Right atrium auricular region (tissue), 2 donors: ENCODE data around the gene HADHB. TPM values are rescaled to one million over a fixed set of nuclear protein-coding genes. Genes with fewer than 3 reads are reported as not detected.
A peak's percentile ranks its signal among the peaks of the same experiment; 100 is the strongest.

Experiments
- DNase-seq: peaks from one replicate; pipeline ENCODE4 v3.0.0-alpha.2; 2019; ENCODE audit warnings: low spot score
- H3K27ac ChIP-seq, 2 donors: fragments of 200-600 bp; sonication (generic); 1 replicate in 1 of 2; 2 replicates in 1 of 2; pipeline ENCODE4 v1.5.1; 2016 to 2019
- H3K27me3 ChIP-seq, 2 donors: fragments of 200-600 bp; sonication (generic); one replicate each; pipeline versions ENCODE4 v1.5.1 to v1.6.0; 2017 to 2019
- H3K36me3 ChIP-seq: fragments of 200-600 bp; sonication (generic); one replicate; pipeline ENCODE4 v1.5.1; 2016
- H3K4me1 ChIP-seq, 2 donors: fragments of 200-600 bp; sonication (generic); one replicate each; pipeline versions ENCODE4 v1.5.1 to v1.6.0; 2017 to 2019
- H3K4me3 ChIP-seq, 2 donors: fragments of 200-600 bp; sonication (generic); 1 replicate in 1 of 2; 2 replicates in 1 of 2; pipeline ENCODE4 v1.5.1; 2017 to 2019; ENCODE audit warnings: mild to moderate bottlenecking in 1 of 2, moderate library complexity in 1 of 2
- H3K9me3 ChIP-seq, 2 donors: fragments of 200-600 bp; sonication (generic); one replicate each; pipeline ENCODE4 v1.5.1; 2019
- total RNA-seq, 2 donors: library from RNA; depleted of rRNA; stranded (reverse); fragments of >200 nt; gene quantifications; one replicate each; pipeline ENCODE4 v1.1.0, GENCODE V29; 2016
- TF ChIP-seq, protein P1 (sequence below), 2 donors: fragments of 200-600 bp; sonication (generic); IDR thresholded peaks; one replicate each; pipeline ENCODE4 v1.5.1; 2019; ENCODE audit warnings: antibody characterized with exemption in 2 of 2

HADHB gene
- total RNA-seq = 100 to 1,000 TPM; 756 to 770 TPM

DNA sequence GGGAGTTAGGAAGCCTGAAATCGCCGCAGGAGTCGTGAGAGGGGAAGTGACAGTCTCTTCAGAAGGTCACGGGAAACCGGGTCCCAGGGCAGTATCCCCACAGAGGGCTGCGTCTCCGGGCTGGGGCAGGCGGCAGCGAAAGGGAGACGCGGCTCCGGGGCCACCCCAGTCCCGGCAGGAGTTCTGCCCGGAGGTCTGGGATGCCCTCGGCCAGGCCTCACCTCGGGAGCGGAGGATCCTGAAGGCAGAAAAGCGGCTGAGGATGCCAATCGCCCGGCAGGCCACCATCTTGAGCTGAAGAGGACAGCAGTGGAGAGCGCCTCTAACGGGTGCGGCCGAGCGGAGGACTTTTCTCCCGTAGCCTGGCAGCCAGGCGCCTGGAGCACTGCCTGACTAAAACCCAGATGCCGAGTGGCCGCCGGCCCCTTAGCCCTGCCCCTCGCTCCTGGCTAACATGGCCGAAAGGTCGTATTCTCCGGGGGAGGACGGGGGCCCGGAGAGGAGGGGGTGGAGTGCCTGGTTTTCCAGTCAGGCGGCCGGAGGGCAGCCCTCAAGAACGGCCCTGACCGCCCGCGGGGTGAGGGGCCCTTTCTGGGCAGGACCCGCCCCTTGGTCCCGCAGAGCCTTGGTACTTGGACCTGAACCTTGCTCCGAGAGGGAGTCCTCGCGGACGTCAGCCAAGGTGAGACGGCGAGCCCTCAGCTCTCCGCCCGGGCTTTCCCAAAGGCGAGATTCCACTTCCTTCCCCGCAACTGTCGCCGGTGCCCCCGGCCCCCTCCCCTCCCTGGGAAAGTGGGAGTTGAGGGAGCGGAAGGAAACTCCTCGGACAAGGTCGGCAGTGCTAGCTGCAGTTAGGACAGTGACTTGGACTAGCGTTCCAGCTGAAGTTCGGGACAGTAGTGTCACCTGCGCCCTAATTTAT lies at the start of gene HADHB, which contains the start of gene HADHA:
HADHB (plus strand) TSS at position 631 of the 922 bp plus-strand sequence. CDS start 9,316 bp downstream, outside the sequence.
HADHA (minus strand) TSS at position 324 of the 922 bp plus-strand sequence; CDS start at position 288, 36 bp downstream.
- Histone ChIP-seq H3K4me3 (peak within 1 kb of the TSS; percentile 77 to 81), H3K36me3 (no peaks in the 10 kb centered on the region), H3K4me1 (peaks cover 0 to 50% of the 10 kb centered on the region in 2 donors), H3K27me3 (no peaks in the 10 kb centered on the region), H3K27ac (peak within 1 kb of the TSS; percentile 93 to 96), H3K9me3 (no peaks in the 10 kb centered on the region)
- DNase-seq = peak; percentile 92
- TF ChIP-seq, protein P1, sequence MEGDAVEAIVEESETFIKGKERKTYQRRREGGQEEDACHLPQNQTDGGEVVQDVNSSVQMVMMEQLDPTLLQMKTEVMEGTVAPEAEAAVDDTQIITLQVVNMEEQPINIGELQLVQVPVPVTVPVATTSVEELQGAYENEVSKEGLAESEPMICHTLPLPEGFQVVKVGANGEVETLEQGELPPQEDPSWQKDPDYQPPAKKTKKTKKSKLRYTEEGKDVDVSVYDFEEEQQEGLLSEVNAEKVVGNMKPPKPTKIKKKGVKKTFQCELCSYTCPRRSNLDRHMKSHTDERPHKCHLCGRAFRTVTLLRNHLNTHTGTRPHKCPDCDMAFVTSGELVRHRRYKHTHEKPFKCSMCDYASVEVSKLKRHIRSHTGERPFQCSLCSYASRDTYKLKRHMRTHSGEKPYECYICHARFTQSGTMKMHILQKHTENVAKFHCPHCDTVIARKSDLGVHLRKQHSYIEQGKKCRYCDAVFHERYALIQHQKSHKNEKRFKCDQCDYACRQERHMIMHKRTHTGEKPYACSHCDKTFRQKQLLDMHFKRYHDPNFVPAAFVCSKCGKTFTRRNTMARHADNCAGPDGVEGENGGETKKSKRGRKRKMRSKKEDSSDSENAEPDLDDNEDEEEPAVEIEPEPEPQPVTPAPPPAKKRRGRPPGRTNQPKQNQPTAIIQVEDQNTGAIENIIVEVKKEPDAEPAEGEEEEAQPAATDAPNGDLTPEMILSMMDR (IDR thresholded peaks at IDR 0.05) = peak in 1 of 2 donors; percentile 48

DNA sequence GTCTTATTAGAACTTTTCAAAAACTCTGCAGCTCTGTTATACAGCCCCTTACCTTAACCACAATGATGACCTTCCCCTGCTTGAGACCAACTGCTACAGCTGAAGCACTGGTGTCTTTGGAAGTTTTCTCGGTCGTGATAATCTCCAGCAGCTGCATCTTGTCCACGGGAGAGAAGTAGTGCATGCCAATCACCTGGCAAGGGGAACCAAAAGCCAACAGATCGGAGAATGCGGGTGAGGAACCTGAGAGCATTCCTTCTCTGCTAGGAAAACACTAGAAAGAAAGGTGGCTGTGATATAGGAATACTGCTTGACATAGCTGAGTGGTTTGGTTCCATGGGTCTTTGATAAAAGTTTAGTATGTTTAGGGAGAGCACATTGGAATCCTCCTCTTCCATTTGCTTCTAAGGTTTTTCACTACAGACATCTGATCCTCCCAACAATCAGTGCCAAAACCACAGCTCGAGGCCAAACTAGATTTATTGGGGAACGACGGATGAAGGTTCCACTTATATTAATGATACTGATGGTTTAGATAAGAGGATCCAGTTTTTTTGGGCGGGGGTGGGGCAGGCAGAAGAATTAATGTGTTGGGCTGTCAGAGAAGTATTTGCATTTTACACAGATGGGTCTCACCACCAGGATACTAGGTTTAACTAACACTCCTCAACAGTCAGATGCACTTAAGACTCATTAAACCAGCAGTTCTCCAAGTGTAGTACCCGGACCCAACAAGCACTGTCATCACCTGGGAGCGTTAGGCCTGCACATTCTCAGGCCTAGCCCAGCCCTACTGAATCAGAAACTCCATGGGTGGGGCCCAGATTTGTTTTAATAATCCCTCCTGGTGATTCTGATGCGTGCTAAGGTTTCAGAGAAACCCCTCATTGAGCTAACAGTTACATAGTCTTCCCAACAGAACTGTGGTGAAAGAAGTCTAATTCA lies 49.4 kb upstream of the HADHB start:
- H3K36me3 ChIP-seq = peaks cover 95% of the 10 kb centered on the region
- H3K27ac ChIP-seq = no peak overlapping the region
- no peaks in the 10 kb centered on the region for H3K27me3 ChIP-seq
- peaks cover 0 to 5% of the 10 kb centered on the region in 2 donors for H3K4me1 ChIP-seq
- TF ChIP-seq, protein P1 (IDR thresholded peaks at IDR 0.05) = no peak
- no peak for DNase-seq
- H3K9me3 ChIP-seq = no peaks in the 10 kb centered on the region
- no peak overlapping the region for H3K4me3 ChIP-seq

DNA sequence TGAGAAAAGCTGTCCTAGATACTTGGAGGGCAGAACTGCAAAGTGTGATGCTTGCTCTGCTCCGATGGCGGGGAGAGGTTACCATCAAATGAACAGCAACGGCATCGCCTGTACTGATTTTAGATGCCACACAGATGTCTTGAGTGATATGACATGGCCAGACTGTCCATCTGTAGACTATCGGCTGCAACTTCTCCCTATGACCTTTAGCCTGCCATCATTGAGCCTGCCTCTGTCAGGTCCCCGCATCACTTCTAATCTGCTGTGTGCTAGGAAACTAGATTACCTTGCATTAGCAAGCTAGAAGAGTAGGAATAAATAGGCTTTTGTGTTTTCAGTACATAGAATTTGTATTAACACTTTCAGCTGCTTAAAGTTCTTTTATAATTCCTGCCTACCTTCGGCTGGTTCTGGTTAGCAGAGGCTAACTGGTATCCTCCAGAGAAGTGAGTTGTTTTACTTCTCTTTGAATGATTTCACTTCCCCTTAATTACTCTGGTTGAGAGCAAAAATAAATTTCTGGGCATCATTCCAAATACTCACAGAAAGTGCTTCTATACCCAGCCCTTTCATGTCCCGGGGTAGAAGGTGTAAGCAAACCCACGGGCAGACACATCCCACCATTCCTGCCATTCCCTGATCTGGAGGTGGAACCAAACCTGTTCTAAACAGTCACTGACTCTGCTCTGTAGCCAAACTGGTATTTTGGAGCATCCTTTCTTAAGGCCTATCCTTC lies 47.9 kb upstream of the HADHB start:
- H3K27ac ChIP-seq = no peak overlapping the region
- peaks cover 0 to 5% of the 10 kb centered on the region in 2 donors for H3K4me1 ChIP-seq
- H3K4me3 ChIP-seq = no peak overlapping the region
- no peaks in the 10 kb centered on the region for H3K27me3 ChIP-seq
- TF ChIP-seq, protein P1 (IDR thresholded peaks at IDR 0.05) = no peak
- peaks cover 98% of the 10 kb centered on the region for H3K36me3 ChIP-seq
- DNase-seq = no peak
- H3K9me3 ChIP-seq = no peaks in the 10 kb centered on the region

DNA sequence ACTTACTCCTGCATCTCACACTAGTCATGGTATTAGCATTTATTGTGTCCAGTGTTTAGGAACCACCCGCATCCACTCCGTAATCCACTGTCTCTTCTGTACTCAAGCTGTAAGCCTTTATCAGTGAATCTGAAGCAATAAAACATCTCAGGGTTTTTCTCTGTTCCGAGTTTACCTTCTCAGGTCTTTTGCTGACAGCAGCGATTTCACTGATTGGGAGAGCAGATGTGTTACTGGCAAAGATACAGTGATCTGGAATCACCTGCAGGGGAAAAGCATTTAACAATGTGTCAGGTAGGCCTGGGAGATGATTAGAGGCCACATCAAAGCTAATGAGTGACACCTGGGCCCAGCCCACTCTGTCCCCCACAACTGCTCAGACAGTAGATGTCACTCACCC lies 47.2 kb upstream of the HADHB start:
- no peak overlapping the region for H3K27ac ChIP-seq

More for the DNA sequence above, 47.2 kb upstream of the HADHB start:
- Histone ChIP-seq H3K27me3 (no peaks in the 10 kb centered on the region), H3K36me3 (peaks cover 98% of the 10 kb centered on the region), H3K4me1 (peaks cover 0 to 5% of the 10 kb centered on the region in 2 donors), H3K4me3 (no peak overlapping the region), H3K9me3 (no peaks in the 10 kb centered on the region)
- DNase-seq = no peak
- TF ChIP-seq, protein P1 (IDR thresholded peaks at IDR 0.05) = no peak
